Measurements from ENCODE around the gene RNF8. TPM values are rescaled to one million over a fixed set of nuclear protein-coding genes. Genes with fewer than 3 reads are reported as not detected.

RNF8 gene
- total RNA-seq, 1 experiment from 2014 or later, result 35.9 TPM

DNA sequence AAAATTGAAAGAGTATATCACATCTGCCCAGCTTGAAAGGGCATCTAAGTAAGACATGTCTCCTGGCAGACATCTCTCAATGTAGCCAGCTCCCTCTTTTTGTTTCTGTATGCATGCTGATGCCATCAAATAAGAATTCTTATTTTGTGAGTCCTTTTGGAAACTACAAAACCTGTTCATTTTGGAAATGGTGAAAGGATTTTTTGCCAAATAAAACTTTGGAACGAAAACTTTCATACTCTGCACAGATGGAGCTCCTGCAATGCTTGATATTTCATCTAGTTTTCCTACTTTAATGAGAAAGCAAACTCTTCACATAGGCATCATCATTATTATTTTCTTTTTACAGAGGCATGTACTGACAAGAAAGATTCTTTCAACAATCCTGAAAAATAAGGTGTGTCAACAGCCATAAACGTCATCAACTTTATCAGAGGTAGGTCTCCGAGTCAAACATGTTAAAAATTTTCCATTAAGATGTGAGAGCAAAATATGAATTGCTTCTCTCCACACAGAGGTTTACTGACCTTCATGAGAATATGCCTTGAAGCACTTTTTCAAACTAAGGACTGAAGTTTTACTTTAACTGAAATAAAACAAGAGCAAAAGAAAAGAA lies 53.1 kb downstream of the RNF8 start:
- no peaks in the 10 kb centered on the region for H3K4me1 Mint-ChIP-seq
- no peaks in the 10 kb centered on the region for H3K27me3 Mint-ChIP-seq (ENCODE audit: low read depth)
- no peak for ATAC-seq
- no peaks in the 10 kb centered on the region for H3K9me3 Mint-ChIP-seq
- ChIA-PET POLR2A (no interaction called here), CTCF (no interaction called here)
- no peak overlapping the region for H3K27ac Mint-ChIP-seq
- TF ChIP-seq SMAD3 (CRISPR knock-in tag; IDR thresholded peaks at IDR 0.05; ENCODE audit: borderline replicate concordance) (no peak), ELF4 (CRISPR knock-in tag; IDR thresholded peaks at IDR 0.05; ENCODE audit: low read depth) (no peak), MYBL2 (CRISPR knock-in tag; IDR thresholded peaks at IDR 0.05) (no peak), ZNF396 (CRISPR knock-in tag; IDR thresholded peaks at IDR 0.05; ENCODE audit: borderline replicate concordance) (no peak), ZNF532 (CRISPR knock-in tag; IDR thresholded peaks at IDR 0.05; ENCODE audit: borderline replicate concordance) (no peak), ESRRA (CRISPR knock-in tag; IDR thresholded peaks at IDR 0.05; ENCODE audit: borderline replicate concordance) (no peak), NR1H2 (CRISPR knock-in tag; IDR thresholded peaks at IDR 0.05) (no peak), NFE2L1 (CRISPR knock-in tag; IDR thresholded peaks at IDR 0.05) (no peak), KAT7 (CRISPR knock-in tag; IDR thresholded peaks at IDR 0.05; ENCODE audit: borderline replicate concordance) (no peak), TEAD4 (CRISPR knock-in tag; IDR thresholded peaks at IDR 0.05) (no peak), NFYB (CRISPR knock-in tag; conservative IDR thresholded peaks at IDR 0.05; ENCODE audit: low read depth) (no peak), RELA (CRISPR knock-in tag; IDR thresholded peaks at IDR 0.05; ENCODE audit: borderline replicate concordance) (no peak)
- TF ChIP-seq, protein P1, sequence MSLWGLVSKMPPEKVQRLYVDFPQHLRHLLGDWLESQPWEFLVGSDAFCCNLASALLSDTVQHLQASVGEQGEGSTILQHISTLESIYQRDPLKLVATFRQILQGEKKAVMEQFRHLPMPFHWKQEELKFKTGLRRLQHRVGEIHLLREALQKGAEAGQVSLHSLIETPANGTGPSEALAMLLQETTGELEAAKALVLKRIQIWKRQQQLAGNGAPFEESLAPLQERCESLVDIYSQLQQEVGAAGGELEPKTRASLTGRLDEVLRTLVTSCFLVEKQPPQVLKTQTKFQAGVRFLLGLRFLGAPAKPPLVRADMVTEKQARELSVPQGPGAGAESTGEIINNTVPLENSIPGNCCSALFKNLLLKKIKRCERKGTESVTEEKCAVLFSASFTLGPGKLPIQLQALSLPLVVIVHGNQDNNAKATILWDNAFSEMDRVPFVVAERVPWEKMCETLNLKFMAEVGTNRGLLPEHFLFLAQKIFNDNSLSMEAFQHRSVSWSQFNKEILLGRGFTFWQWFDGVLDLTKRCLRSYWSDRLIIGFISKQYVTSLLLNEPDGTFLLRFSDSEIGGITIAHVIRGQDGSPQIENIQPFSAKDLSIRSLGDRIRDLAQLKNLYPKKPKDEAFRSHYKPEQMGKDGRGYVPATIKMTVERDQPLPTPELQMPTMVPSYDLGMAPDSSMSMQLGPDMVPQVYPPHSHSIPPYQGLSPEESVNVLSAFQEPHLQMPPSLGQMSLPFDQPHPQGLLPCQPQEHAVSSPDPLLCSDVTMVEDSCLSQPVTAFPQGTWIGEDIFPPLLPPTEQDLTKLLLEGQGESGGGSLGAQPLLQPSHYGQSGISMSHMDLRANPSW (CRISPR knock-in tag; conservative IDR thresholded peaks at IDR 0.05; ENCODE audit: low read depth), result no peak
- TF ChIP-seq, protein P2, sequence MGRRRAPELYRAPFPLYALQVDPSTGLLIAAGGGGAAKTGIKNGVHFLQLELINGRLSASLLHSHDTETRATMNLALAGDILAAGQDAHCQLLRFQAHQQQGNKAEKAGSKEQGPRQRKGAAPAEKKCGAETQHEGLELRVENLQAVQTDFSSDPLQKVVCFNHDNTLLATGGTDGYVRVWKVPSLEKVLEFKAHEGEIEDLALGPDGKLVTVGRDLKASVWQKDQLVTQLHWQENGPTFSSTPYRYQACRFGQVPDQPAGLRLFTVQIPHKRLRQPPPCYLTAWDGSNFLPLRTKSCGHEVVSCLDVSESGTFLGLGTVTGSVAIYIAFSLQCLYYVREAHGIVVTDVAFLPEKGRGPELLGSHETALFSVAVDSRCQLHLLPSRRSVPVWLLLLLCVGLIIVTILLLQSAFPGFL (CRISPR knock-in tag; IDR thresholded peaks at IDR 0.05; ENCODE audit: borderline replicate concordance), result no peak
- DNase-seq (ENCODE audit: low spot score), result no peak
- no peak overlapping the region for H3K4me3 Mint-ChIP-seq
- no peaks in the 10 kb centered on the region for H3K36me3 Mint-ChIP-seq

- no peaks in the 10 kb centered on the region for H3K9me3 Mint-ChIP-seq
- CTCF ChIA-PET, result no interaction called here
- DNase-seq (ENCODE audit: low spot score), result no peak
- no peaks in the 10 kb centered on the region for H3K4me1 Mint-ChIP-seq
- no peaks in the 10 kb centered on the region for H3K27me3 Mint-ChIP-seq (ENCODE audit: low read depth)
- no peak overlapping the region for H3K4me3 Mint-ChIP-seq
- no peaks in the 10 kb centered on the region for H3K36me3 Mint-ChIP-seq
- H3K27ac Mint-ChIP-seq, result no peak overlapping the region
- POLR2A ChIA-PET, result no interaction called here
- ATAC-seq, result no peak
- TF ChIP-seq TEAD1 (CRISPR knock-in tag; IDR thresholded peaks at IDR 0.05), result no peak
- no peak for TF ChIP-seq AR (CRISPR knock-in tag; IDR thresholded peaks at IDR 0.05)
- no peak for TF ChIP-seq ATF3 (CRISPR knock-in tag; conservative IDR thresholded peaks at IDR 0.05)
- no peak for TF ChIP-seq MAX (CRISPR knock-in tag; IDR thresholded peaks at IDR 0.05)
- no peak for TF ChIP-seq USF1 (CRISPR knock-in tag; IDR thresholded peaks at IDR 0.05)
- no peak for TF ChIP-seq ZNF512 (CRISPR knock-in tag; IDR thresholded peaks at IDR 0.05; ENCODE audit: borderline replicate concordance)
Observed at GRCh38 chr6:37407948-37408347, 54.2 kb downstream of the RNF8 start.

Data from WTC11 (cell line).